Suprapubic skin (tissue), 3 donors: ENCODE results near the gene TSPAN18.

Experiments used
- POLR2A ChIP-seq, 2 donors: fragments of 450-650 bp; IDR thresholded peaks; one replicate each; pipeline ENCODE4 v1.6.1; 2017; ENCODE audit warnings: antibody characterized with exemption in 2 of 2, mild to moderate bottlenecking in 2 of 2, moderate library complexity in 2 of 2
- TF ChIP-seq, protein P1 (sequence below), 2 donors: fragments of 200-600 bp in 1 of 2; fragments of 450-650 bp in 1 of 2; sonication (generic) in 1 of 2; IDR thresholded peaks; one replicate each; pipeline ENCODE4 v1.5.1; 2016 to 2019; ENCODE audit warnings: antibody characterized with exemption in 2 of 2, mild to moderate bottlenecking in 1 of 2, moderate library complexity in 1 of 2

- TF ChIP-seq, protein P1, sequence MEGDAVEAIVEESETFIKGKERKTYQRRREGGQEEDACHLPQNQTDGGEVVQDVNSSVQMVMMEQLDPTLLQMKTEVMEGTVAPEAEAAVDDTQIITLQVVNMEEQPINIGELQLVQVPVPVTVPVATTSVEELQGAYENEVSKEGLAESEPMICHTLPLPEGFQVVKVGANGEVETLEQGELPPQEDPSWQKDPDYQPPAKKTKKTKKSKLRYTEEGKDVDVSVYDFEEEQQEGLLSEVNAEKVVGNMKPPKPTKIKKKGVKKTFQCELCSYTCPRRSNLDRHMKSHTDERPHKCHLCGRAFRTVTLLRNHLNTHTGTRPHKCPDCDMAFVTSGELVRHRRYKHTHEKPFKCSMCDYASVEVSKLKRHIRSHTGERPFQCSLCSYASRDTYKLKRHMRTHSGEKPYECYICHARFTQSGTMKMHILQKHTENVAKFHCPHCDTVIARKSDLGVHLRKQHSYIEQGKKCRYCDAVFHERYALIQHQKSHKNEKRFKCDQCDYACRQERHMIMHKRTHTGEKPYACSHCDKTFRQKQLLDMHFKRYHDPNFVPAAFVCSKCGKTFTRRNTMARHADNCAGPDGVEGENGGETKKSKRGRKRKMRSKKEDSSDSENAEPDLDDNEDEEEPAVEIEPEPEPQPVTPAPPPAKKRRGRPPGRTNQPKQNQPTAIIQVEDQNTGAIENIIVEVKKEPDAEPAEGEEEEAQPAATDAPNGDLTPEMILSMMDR (IDR thresholded peaks at IDR 0.05) = no peak
- TF ChIP-seq POLR2A (IDR thresholded peaks at IDR 0.05) = no peak
These were observed 241.3 kb downstream of the TSPAN18 start for GRCh38 chr11:44967930-44968496.
